ENCODE results near the gene PPP2R3A.

- no peak for TF ChIP-seq CTCF (IDR thresholded peaks at IDR 0.05 in 4 of 5, conservative IDR thresholded peaks at IDR 0.05 in 1 of 5)
- TF ChIP-seq POLR2A (IDR thresholded peaks at IDR 0.05), result no peak
Measured at GRCh38 chr3:136105044-136105443, 139.5 kb downstream of the PPP2R3A start.

Data from gastrocnemius medialis (tissue), 4 donors.